AG09309 (cell line): ENCODE results near the gene TP53BP2.

Source experiments
- DNase-seq: peaks from one replicate; pipeline ENCODE4 v3.0.0-alpha.2; 2010; ENCODE audit warnings: low read depth
- H3K4me3 ChIP-seq: 2 replicates; pipeline ENCODE4 v1.5.1; 2011; ENCODE audit warnings: mild to moderate bottlenecking, low read depth, low read length, moderate library complexity; ENCODE audit not compliant: control insufficient read depth
- TF ChIP-seq, protein P1 (sequence below): IDR thresholded peaks from 2 replicates; pipeline ENCODE4 v1.5.1; 2011; ENCODE audit warnings: mild to moderate bottlenecking, low read depth, low read length, inconsistent platforms; ENCODE audit not compliant: insufficient read depth, control insufficient read depth; ENCODE audit errors: missing control alignments

The TP53BP2 gene

DNA sequence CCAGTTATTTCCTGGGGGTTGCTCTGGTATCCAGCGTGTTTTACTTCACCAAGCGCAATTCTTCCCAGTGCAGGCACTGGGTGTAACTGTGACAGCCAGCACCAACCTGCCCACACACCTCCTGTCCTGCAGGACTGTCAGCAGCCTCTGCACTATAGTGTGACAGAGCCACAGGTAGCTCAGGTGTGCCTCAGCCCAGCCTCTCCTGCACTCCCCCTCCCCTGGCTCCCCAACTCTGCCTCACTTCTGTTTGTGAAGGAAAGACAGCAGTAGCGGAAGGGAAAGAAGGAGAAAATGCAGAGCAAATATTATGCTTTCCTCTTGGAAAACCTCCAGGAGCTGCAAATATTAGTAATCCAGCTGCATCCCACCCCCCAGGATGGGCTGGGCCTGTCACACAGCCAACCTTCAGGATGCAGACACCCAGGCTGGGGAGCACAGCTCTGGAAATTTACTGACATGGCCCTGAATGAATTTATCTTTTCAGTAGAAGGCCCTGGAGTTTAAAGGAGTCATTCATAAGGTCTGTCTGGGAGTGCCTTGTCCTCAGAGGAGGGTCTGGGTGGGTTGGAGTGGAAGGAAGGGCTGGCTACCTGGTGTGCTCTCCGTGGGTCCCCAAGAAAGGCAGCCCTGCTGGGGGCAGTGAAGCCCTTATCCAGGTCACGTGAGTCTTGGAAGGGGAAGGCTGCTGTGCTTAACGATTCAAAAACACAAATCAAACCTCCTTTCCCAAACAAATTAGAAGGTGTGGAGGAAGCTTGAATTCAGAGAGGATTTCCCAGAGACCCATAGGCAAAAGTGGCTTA, 112.6 kb downstream of the TP53BP2 start:
- no peak overlapping the region for H3K4me3 ChIP-seq
- no peak for DNase-seq
- TF ChIP-seq, protein P1, sequence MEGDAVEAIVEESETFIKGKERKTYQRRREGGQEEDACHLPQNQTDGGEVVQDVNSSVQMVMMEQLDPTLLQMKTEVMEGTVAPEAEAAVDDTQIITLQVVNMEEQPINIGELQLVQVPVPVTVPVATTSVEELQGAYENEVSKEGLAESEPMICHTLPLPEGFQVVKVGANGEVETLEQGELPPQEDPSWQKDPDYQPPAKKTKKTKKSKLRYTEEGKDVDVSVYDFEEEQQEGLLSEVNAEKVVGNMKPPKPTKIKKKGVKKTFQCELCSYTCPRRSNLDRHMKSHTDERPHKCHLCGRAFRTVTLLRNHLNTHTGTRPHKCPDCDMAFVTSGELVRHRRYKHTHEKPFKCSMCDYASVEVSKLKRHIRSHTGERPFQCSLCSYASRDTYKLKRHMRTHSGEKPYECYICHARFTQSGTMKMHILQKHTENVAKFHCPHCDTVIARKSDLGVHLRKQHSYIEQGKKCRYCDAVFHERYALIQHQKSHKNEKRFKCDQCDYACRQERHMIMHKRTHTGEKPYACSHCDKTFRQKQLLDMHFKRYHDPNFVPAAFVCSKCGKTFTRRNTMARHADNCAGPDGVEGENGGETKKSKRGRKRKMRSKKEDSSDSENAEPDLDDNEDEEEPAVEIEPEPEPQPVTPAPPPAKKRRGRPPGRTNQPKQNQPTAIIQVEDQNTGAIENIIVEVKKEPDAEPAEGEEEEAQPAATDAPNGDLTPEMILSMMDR, result no peak

DNA sequence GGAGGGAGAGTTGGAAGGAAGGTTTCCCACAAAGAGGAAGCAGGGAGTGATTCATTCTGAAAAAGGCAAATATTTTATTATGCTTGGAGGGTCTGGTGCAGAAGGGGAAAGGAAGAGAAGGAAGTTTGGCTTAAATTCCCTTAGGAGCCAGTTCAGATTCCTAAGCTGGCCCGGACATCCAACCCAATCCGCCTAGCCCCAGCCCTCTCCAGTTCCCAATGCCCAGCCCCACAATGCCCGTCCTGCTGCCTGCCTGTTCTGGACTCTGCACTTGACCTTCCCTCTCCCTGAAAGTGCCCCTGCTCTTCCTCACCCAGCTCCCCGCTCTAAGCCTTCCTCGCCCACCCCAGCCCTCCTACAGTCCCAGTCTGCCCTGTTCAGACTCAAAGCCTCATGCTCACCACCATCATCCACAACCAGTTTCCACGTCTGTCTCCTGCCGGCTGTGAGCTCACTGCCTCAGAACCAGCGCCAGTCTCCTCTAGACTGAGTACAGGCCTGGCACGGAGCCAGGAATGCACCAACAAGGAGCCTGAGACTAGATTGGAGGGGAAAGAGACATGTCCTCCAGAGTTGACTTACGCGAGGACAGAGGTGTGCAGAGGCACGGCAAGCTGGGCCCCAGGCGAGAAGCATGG, 114.5 kb downstream of the TP53BP2 start:
- no peak overlapping the region for H3K4me3 ChIP-seq

DNA sequence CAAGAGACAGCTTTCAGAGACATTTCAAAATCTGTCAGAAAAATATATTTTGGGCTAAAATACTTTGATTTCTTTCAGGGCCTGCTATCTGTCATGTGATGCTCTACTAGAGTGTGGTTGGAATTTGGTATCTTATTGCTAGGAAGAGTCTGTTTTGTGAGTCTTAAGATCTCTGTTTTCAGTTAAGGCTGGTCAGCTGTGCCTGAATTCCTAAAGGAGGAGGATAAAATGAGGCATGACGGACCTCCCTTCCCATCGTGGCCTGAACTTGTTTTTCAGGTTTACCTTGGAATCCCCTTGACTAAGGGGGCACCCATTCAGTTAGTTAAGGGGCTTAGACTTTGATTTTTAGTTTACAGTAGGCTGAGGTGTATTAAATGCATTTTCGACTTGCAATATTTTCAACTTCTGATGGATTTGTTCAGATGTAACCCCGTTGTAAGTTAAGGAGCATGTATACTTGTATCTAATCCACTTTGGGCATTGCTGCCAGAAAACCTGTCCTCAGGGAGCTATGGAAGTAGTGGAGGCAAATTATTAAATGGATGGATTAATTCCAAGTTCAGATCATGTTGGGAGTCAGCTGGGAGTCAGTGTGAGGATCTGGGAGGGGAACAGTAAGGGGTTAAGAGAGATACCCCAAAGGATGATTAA, 115.1 kb downstream of the TP53BP2 start:
- no peak for DNase-seq

More for the DNA sequence above, 114.5 kb downstream of the TP53BP2 start:
- no peak for DNase-seq
- TF ChIP-seq, protein P1, result no peak

DNA sequence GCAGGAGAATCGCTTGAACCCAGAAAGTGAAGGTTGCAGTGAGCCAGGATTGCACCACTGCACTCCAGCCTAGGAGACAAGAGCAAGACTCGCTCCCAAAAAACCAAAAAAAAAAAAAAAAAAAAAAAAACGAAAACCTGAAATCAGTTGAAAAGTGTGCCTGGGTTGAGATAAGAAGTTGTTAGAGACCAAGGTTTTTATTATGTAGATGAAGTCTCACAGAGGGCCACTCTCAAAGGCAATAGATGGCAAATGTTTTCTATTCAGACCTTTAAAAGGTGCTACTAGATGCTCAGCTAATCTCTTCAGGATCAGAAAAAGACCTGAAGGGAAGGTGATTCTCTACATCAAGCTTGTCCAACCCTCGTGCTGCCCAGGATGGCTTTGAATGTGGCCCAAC, 115.8 kb downstream of the TP53BP2 start:
- TF ChIP-seq, protein P1, result no peak
- no peak for DNase-seq
- no peak overlapping the region for H3K4me3 ChIP-seq

More for the DNA sequence above, 115.1 kb downstream of the TP53BP2 start:
- TF ChIP-seq, protein P1, result no peak
- no peak overlapping the region for H3K4me3 ChIP-seq
